ENCODE results near the gene MVB12B.

MVB12B gene

GRCh38 chr9:126510564-126510963, 183.9 kb downstream of the MVB12B start:
- DNase-seq = no peak

DNA sequence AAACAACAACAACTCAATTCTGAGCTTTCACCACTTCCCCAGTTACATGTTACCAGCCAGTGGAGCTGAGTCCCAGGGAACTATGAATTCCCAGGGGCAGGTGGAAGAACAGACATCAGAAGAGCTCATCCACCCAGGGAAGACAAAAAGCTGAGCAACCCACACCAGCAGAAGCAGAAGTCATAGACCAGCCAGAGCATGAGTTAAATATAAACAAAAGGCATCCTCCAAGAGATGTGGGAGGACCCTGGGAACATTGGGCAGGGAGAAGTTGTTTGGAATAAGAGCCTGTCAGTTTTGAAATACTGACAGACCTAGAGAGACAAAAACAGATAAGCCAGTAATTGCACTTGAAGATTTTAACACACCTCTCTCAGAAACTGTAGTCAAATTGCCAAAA, 184.8 kb downstream of the MVB12B start:
- no peak for DNase-seq

- DNase-seq = no peak
These were observed 186.8 kb downstream of the MVB12B start for GRCh38 chr9:126513159-126514036.

DNA sequence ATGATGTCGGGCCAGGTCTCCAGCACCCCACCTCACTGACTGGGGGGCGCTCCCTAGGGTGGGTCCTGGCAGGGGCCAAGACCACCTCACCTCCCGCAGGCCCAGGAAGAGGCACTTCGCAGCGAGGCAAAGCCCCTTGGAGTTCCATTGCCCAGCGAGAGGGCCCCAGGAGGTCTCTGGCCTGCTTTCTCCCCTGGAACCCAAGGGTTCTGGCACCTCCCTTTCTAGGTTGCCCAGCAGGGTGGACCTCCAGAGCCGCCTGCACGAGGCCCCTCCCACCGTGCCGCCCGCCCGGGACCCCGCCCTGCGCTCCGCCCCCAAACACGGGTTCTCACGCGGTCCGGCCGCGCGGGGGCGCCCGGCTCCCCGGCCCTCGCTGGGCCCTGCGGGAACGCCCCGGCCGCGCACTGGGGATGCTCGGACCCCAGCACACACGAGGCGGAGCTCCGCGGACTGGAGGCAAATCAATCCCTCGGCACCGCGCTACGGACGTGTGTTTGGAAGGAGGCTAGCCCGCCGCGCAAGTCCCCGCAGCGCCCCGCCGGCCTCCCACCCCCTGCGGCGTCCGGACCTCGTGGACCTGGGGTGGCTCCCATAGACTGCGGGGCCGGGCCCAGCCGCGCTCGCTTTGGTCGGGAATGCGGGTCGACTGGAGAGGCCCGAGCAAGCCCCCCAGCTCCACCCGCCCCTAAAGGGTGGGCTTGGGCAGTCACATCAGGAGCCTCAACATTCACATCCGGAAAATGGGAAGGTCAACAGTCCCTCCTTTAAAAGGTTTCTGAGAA, 187.6 kb downstream of the MVB12B start:
- peak; percentile 63 for DNase-seq

DNA sequence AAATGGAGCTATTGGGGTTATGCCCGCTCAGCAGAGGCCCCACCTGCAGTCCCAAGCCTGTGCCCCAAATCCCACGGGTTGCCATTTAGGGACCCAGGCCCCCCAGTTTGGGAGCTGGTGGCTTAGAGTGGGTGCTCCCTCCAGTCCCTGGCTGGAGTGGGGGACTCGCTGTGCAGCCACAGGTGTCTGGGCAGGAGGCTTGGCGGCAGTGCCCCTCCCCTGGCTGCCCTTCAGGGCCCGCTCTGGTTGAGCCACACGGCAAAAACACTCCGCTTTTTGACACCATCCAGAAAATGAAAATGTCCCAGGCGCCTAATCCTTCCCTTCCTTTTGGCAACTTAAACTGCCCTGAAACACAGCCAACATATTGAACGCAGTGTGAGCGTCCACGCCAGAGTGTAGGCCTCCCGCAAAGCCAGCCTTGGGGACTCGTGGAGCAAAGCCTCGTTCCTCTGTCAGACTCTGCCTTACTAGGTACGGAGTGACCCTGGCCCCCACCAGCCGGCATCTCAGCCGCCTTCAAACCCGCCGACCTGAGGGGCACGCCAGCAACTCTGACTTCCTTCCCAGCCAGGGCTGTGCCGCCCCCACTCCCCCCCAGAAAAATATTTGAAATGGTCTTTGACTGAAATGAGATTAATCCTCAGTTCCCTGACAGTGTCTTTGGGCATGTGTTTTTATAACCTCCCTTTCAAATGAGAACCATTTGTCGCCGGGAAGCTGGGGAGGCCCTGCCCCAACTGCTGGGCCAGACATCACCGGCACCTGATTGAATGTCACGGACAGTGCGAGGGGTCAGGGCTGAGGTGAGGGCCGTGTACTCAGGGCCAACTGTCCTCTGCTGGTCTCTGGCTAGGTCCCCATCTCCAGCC, 188.6 kb downstream of the MVB12B start:
- no peak for DNase-seq

DNA sequence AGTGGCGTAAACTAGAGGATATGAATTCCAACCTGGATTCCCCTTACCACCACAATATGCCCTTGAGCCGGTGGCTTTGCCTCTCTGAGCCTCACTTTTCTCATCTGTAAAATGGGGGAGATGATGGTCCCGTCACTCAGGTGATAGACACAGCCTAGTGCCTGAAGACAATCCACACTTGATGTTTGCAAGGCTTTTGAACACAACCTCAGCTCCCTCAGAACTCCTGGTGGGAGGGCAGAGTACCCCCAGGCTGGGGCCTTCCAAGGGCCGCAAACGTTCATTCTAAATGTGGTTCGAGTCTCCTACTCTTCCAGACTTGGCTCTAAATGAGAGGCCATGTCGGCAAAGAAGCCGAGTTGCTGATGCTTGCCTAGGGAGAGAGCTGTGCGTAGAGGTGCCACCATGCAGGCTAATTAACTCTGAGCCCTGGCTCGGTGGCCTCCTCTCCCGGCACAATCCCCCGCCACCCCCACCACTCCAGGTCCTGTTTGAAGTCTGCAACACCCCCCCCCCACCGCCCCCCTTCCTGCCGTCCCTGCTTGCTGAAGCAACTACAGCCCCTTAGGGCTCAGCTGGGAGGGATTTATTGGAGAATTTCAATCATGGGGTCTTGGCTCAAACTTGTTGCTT, 189.4 kb downstream of the MVB12B start:
- DNase-seq = no peak

GRCh38 chr9:126516561-126516935, 189.9 kb downstream of the MVB12B start:
- no peak for DNase-seq

DNA sequence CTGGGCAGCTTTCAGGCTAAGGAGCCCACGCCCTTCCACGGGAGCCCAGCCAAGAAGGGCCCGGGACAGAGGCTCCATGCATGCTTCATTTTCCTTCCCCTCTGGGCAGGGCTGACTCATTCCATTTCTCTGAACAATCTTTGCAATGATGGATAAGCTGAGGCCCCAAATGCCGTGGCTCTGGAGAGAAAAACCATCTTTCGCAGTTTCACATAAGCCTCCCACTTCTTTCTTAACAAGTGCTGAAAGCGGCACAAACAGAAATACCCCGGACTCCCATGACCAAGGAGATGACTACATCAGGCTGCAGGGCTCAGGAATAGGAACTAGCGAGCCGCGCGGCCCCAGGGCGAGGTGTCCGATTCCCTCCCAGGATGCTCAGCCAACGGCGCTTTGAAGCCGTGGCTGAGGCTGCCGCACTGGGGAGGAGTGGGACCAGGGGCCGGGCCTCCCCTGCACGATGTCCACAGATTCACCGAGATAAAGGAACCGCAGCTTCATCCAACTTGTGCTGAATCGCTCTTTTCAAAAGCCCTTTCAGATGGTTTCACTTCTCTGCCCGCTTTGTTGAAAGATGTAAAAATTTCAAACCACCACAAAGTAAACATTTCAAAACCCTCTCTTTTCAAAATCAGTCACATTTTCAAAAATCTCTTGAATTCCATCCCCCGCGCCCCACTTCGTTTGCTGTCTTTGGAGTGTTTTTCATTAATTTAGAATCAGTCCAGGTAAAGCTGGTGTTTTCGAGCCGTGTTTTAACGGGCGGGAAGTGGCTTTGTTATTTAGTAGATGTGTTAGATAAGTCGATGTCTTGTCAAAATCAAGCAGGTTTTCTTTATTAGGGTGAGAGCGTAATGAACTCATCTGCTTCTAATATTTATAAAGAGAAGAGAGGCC, 190.6 kb downstream of the MVB12B start:
- DNase-seq = peak; percentile 24

DNA sequence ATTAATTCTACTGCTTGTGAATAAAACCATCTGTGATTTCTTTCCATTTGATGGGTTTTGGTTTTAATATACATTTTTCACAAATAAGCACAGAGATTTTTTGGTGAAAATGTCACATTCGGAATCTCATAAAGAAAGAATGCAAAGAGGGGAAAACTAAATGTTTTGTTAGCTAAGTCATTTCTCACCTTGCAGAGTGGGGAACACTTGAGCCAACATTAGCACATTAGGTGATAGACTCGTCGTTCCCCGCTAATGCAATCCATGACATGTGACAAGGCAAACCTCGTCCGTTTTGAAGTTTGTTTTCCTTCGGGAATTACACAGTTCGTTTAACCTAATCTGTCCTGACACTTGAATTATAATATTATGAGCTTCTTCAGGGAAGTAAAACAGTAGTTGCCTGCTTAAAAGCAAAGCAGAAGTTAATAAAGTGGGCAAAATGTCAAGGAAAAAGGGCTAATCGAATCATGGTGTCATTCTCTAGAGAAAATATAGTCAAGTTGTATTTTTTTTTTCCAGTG, 191.3 kb downstream of the MVB12B start:
- DNase-seq = no peak

DNA sequence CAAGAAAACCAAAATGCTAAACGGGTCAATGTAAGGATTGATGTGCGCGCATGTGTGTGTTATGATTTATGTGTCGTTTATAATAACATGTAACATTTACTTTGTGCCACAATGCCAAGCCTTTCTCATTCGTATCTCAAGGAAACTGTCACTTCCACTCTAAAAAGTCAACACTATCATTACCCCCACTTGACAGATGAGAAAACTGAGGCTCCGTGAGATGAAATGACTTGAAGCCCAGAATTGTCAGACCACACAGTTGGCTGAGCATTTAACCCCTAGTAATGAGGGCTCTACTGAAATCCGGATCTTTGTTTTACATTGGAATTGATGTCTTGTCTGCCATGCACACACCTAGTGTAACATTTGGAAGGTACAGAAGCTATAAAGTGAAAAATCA, 192.1 kb downstream of the MVB12B start:
- DNase-seq = no peak

- no peak for DNase-seq
These were observed 193.2 kb downstream of the MVB12B start for GRCh38 chr9:126519660-126520420.

DNA sequence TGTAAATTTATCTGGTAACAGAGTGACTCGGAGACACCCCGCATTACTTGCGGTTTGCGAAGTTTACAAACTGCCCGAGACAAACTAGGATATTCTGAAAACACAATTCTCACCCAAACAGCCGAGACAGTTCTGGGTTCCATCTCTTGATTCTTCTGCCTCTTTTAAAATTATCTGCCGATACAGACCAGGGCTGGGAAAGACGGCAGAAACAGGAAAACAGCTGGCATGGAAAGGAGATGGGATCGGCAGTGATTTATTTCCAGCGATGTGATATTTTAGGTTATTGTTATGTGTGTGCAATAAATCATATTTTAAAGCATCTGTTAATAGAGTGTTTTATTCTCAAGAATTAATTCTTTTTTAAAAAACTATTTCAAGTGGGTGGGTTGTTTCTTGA, 193.8 kb downstream of the MVB12B start:
- DNase-seq = no peak

DNA sequence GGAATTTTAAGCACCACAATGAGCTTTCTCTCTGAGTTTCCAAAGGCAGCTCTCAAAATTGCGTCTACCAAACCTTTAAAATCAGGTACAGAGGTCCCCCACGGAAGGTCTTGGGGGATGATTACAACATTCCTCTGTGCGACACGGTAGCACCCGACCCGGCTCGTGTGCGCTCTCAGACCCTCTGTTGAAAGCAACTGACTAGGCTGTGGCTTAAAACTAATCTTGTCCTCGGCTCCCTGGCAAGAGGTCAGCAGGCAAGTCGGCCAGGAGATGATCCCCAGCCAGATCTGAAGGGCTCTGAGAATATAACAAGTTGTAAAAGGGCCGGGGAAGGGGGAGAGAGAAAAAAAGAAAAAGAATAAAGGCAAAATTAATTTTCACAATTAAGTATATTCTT, 194.5 kb downstream of the MVB12B start:
- no peak for DNase-seq

GRCh38 chr9:126521551-126521950, 194.9 kb downstream of the MVB12B start:
- DNase-seq = no peak

GRCh38 chr9:126521976-126522590, 195.5 kb downstream of the MVB12B start:
- no peak for DNase-seq

DNA sequence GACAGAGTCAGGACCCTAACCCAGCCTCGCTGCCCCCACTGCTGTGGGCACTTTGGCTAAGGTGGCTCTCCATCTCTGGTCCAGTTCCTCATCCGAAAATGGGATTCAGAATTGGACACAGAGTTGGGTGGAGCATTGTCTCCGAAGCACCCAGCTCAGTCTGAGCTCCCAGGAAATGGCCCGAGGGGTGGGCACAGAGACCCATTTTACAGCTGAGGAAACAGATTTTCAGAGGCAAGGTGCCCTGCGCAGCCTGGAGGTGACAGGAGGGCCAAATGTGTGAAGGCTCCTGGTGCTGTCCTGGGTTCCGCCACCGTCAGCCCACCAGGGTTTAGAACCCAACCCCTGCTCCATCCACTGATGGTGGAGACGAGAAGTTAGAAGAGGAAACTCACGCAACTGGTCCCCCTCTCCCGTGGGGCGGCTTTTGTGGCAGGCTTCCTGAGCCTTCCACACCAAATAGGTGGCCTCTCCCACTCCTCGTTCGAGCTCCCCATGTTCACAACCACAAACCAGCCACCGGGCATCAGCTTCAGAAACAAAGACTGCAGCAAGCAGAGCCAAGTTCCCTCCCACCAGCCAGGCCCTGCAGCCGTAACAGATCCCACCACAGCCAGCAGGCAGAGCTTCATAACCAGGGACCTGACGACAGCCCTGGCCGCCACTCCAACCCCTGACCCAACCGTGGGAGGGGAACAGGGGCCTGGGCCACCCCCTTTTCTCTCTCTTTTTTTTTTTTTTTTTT, 196.2 kb downstream of the MVB12B start:
- no peak for DNase-seq

DNA sequence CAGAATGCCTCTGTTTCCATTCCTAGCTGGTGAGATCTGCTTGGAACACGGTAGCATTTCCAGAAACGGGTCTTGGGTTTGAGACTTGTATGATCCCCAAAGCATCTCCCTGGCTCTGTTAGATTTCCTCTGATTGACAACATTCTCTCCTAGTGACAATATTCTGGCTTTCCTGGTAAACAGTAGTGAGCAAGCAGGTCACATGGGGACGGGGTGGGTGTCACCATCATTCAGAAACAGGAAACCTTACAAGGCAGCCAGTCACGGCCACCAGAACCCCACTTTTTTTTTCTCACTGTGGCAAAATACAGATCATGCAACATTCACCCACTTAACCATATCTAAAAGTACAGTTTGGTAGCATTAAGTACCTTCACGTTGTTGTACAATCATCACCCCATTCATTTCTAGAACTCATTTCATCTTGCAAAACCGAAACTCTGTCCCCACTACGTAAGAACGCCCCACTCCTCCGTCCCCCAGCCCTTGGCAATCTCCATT, 197.0 kb downstream of the MVB12B start:
- no peak for DNase-seq

DNA sequence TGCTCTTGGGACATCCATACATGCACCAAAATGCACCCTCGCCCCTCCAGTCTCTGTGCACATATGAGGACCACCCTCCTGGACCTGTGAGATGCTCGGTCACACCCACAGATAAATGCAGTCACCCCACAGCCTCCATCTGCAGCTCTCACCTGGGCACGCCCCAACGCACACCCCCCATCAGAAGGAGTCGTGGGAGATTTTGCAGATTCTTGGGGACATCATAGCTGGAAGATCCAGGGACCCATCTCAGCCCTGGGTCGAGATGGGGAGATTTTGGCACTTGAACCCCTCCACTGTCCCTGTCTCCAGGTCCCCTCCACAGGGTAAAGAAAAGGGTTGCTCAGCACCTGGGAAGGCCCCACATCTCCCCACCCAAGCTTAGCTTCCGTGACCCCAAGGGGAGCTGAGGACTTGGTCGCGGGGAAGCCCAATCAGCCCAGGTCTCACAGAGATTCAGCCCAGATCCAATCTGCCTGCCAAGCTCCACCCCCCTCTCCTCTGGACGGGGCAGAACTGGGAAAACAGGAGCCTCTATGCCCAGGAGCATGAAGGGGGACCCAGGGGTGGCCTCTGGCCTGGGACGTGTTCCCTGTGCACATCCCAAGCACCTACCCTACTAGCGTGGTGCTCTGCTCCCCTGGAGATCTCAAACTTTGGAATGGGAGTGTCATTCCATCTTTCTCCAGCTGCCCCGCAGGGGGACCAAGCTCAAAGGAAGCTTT, 197.9 kb downstream of the MVB12B start:
- DNase-seq = no peak

Measured in stimulated activated CD4-positive, alpha-beta T cell treated with anti-CD3 and anti-CD28 coated beads, Interleukin-12 subunit alpha, Interleukin-12 subunit beta, amount 100 ng/mL, for 4 hours (primary cell).